Measurements from ENCODE around the gene ADAMTSL5. TPM values are rescaled to one million over a fixed set of nuclear protein-coding genes. Genes with fewer than 3 reads are reported as not detected.

The ADAMTSL5 gene
- total and polyA plus RNA-seq, 7 donors: 0.71 to 5.8 (median 1.7) TPM; not detected in 1

- intact Hi-C loops (cut with DNase I): no loop called here
- Histone ChIP-seq H3K27ac (no peak overlapping the region), H3K9me3 (no peaks in the 10 kb centered on the region), H3K4me3 (no peak overlapping the region), H3K27me3 (peaks cover 25 to 68% (median 67%) of the 10 kb centered on the region in 3 donors), H3K36me3 (no peaks in the 10 kb centered on the region), H3K4me1 (peaks cover 0 to 25% (median 19%) of the 10 kb centered on the region in 4 donors)
- no peak for DNase-seq
- TF ChIP-seq POLR2AphosphoS5 (IDR thresholded peaks at IDR 0.05): no peak
- no peak for TF ChIP-seq CTCF (IDR thresholded peaks at IDR 0.05)
- WGBS, 2 donors: 64 to 78% methylated on average over 33 of the region's 33 CpGs
Measured at GRCh38 chr19:1526066-1526778, 13.4 kb upstream of the ADAMTSL5 start.

- no peaks in the 10 kb centered on the region for H3K36me3 ChIP-seq
- no peaks in the 10 kb centered on the region for H3K9me3 ChIP-seq
- peaks cover 25 to 68% (median 67%) of the 10 kb centered on the region in 3 donors for H3K27me3 ChIP-seq
- no peak for DNase-seq
- WGBS, 2 donors: 46 to 62% methylated on average over 31 of the region's 31 CpGs
- H3K27ac ChIP-seq: no peak overlapping the region
- H3K4me1 ChIP-seq: peaks cover 0 to 26% (median 20%) of the 10 kb centered on the region in 4 donors
- no peak for TF ChIP-seq CTCF (IDR thresholded peaks at IDR 0.05)
- TF ChIP-seq POLR2AphosphoS5 (IDR thresholded peaks at IDR 0.05): no peak
- TF ChIP-seq EP300 (IDR thresholded peaks at IDR 0.05): no peak
- no peak for TF ChIP-seq POLR2A (IDR thresholded peaks at IDR 0.05)
- no peak overlapping the region for H3K4me3 ChIP-seq
- intact Hi-C loops (cut with DNase I): no loop called here
Measured at GRCh38 chr19:1525343-1525742, 12.5 kb upstream of the ADAMTSL5 start.

- intact Hi-C loops (cut with DNase I): no loop called here
- H3K4me1 ChIP-seq: peaks cover 0 to 26% (median 20%) of the 10 kb centered on the region in 4 donors
- DNase-seq: no peak
- H3K36me3 ChIP-seq: no peaks in the 10 kb centered on the region
- H3K9me3 ChIP-seq: no peaks in the 10 kb centered on the region
- WGBS, 2 donors: 51 to 67% methylated on average over 17 of the region's 17 CpGs
- TF ChIP-seq POLR2A (IDR thresholded peaks at IDR 0.05): no peak
- TF ChIP-seq POLR2AphosphoS5 (IDR thresholded peaks at IDR 0.05): no peak
- TF ChIP-seq EP300 (IDR thresholded peaks at IDR 0.05): no peak
- TF ChIP-seq CTCF (IDR thresholded peaks at IDR 0.05): no peak
- no peak overlapping the region for H3K4me3 ChIP-seq
- H3K27me3 ChIP-seq: peaks cover 25 to 68% (median 67%) of the 10 kb centered on the region in 3 donors
- H3K27ac ChIP-seq: no peak overlapping the region
Measured at GRCh38 chr19:1524972-1525325, 12.1 kb upstream of the ADAMTSL5 start.

- intact Hi-C loops (cut with DNase I): no loop called here
- Histone ChIP-seq H3K4me1 (peaks cover 0 to 26% (median 20%) of the 10 kb centered on the region in 4 donors), H3K9me3 (no peaks in the 10 kb centered on the region), H3K27ac (no peak overlapping the region), H3K36me3 (no peaks in the 10 kb centered on the region), H3K27me3 (peaks cover 25 to 65% (median 64%) of the 10 kb centered on the region in 3 donors), H3K4me3 (peak overlapping the region in 3 of 4 donors; percentile 25 to 36 (median 34))
- WGBS, 2 donors: 12 to 16% methylated on average over 49 of the region's 49 CpGs
- no peak for TF ChIP-seq CTCF (IDR thresholded peaks at IDR 0.05)
- no peak for TF ChIP-seq EP300 (IDR thresholded peaks at IDR 0.05)
- no peak for TF ChIP-seq POLR2AphosphoS5 (IDR thresholded peaks at IDR 0.05)
- TF ChIP-seq POLR2A (IDR thresholded peaks at IDR 0.05): no peak
- DNase-seq: no peak
Measured at GRCh38 chr19:1524287-1524971, 11.6 kb upstream of the ADAMTSL5 start.

Data from sigmoid colon (tissue), 7 donors.